Common myeloid progenitor, CD34-positive (primary cell): ENCODE measurements around the gene LYZL6.

Experiments
- CTCF ChIA-PET: fragments of 350-600 bp; sonication (Branson Sonifier 250); formaldehyde crosslinking; loops from one replicate; lab custom pipeline; 2021; ENCODE audit warnings: antibody characterized with exemption; lab: Charles Lee
- POLR2A ChIA-PET: fragments of 350-600 bp; sonication (Branson Sonifier 250); formaldehyde crosslinking; loops from one replicate; lab custom pipeline; 2021; ENCODE audit warnings: antibody characterized with exemption; lab: Charles Lee
- DNase-seq, 3 donors: peaks; one replicate each; pipeline versions ENCODE4 v3.0.0 to v3.0.0-alpha.2; 2013
- H3K27ac ChIP-seq, 2 experiments: 1 replicate in 1 of 2; 2 replicates in 1 of 2; pipeline ENCODE4 v1.7.0; 2013; ENCODE audit warnings: inconsistent platforms in 2 of 2, low read length in 2 of 2, mild to moderate bottlenecking in 2 of 2, low read depth in 1 of 2, moderate library complexity in 1 of 2; ENCODE audit not compliant: severe bottlenecking in 2 of 2, insufficient read depth in 1 of 2, poor library complexity in 1 of 2
- H3K27me3 ChIP-seq, 5 experiments: replicated peaks in 2 of 5; 1 replicate in 3 of 5; 2 replicates in 2 of 5; pipeline versions ENCODE4 v1.6.1 to v1.7.0; 2013; ENCODE audit warnings: low read length in 4 of 5, mild to moderate bottlenecking in 2 of 5, moderate library complexity in 2 of 5, inconsistent platforms in 1 of 5; ENCODE audit not compliant: insufficient read depth in 5 of 5, control insufficient read depth in 4 of 5
- H3K36me3 ChIP-seq, 4 experiments: 1 replicate in 2 of 4; 2 replicates in 2 of 4; pipeline versions ENCODE4 v1.6.1 to v1.7.0; 2013; ENCODE audit warnings: low read length in 3 of 4, control low read depth in 1 of 4, mild to moderate bottlenecking in 1 of 4; ENCODE audit not compliant: control insufficient read depth in 4 of 4, insufficient read depth in 4 of 4
- H3K4me1 ChIP-seq, 4 experiments: 1 replicate in 3 of 4; 2 replicates in 1 of 4; pipeline versions ENCODE4 v1.6.1 to v1.7.1; 2013; ENCODE audit warnings: low read length in 3 of 4, mild to moderate bottlenecking in 3 of 4, control low read depth in 1 of 4, inconsistent platforms in 1 of 4, moderate library complexity in 1 of 4; ENCODE audit not compliant: control insufficient read depth in 4 of 4, insufficient read depth in 4 of 4; ENCODE audit errors: control extremely low read depth in 1 of 4
- H3K4me3 ChIP-seq, 7 experiments: 1 replicate in 4 of 7; 2 replicates in 3 of 7; pipeline versions ENCODE4 v1.5.1 to v1.7.0; 2013; ENCODE audit warnings: mild to moderate bottlenecking in 7 of 7, low read length in 6 of 7, moderate library complexity in 6 of 7, inconsistent platforms in 2 of 7, low read depth in 2 of 7, control low read depth in 1 of 7; ENCODE audit not compliant: insufficient read depth in 4 of 7, control insufficient read depth in 1 of 7; ENCODE audit errors: extremely low read depth in 1 of 7
- H3K9me3 ChIP-seq, 5 experiments: 1 replicate in 4 of 5; 2 replicates in 1 of 5; pipeline versions ENCODE4 v1.6.1 to v1.7.1; 2013; ENCODE audit warnings: low read length in 4 of 5, mild to moderate bottlenecking in 2 of 5, inconsistent platforms in 1 of 5, low read depth in 1 of 5, moderate library complexity in 1 of 5; ENCODE audit not compliant: control insufficient read depth in 4 of 5, insufficient read depth in 2 of 5; ENCODE audit errors: control extremely low read depth in 1 of 5
- WGBS: methylation state at CpG from one replicate; pipeline ENCODE4 v1.1.5; 2013; ENCODE audit not compliant: insufficient coverage; 5-methylcytosine and 5-hydroxymethylcytosine counted together

Gene LYZL6

DNA sequence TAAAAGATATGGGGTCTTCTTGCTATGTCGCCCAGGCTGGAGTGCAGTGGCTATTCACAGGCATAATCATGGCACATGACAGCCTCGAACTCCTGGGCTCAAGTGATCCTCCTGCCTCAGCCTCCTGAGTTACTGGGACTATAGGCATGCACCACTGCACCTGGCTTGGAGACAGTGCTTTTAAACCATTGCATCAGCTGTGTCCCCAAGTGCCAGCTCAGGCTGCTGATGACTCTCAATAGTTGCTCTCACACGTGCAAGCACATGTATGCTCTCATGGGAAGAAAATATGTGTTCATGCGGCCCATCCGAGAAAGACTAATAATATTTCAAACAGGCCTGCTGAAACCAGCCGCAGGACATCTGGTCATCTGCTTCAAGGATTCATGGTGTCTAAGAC is 29.0 kb upstream of the LYZL6 start:
- Histone ChIP-seq H3K4me3 (no peak overlapping the region), H3K36me3 (no peaks in the 10 kb centered on the region), H3K4me1 (peaks cover 0 to 8% (median 3%) of the 10 kb centered on the region in 4 experiments), H3K27me3 (no peaks in the 10 kb centered on the region), H3K9me3 (no peaks in the 10 kb centered on the region), H3K27ac (no peak overlapping the region)
- ChIA-PET CTCF (interaction anchor here (21.0 kb wide), 1 partner anchor 176 kb away, joined by 370 read pairs; no protein-coding TSS in a partner anchor), POLR2A (no interaction called here)
- 99% methylated on average over 6 of the region's 6 CpGs for WGBS
- DNase-seq, result no peak

DNA sequence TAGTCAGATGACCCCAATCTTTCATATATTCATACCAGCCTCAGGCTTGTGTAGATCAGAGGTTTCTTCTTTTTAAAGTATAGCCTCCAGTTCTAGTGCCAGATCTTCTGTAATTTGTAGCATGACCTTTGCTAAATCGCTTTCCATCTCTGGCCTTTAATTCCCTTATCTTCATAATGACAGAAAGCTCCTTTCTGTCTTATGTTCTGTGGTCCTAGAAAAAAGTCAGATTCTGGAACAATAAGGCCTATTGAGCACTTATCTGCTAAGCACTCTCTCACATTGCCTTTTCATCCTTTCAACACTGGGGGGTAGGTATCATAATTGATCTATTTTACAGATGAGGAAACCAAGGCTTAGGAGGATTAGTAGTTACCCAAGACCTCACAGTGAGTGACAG is 28.6 kb upstream of the LYZL6 start:
- DNase-seq, result no peak
- Histone ChIP-seq H3K27ac (no peak overlapping the region), H3K27me3 (no peaks in the 10 kb centered on the region), H3K4me1 (peaks cover 0 to 8% (median 3%) of the 10 kb centered on the region in 4 experiments), H3K4me3 (no peak overlapping the region), H3K36me3 (no peaks in the 10 kb centered on the region), H3K9me3 (no peaks in the 10 kb centered on the region)
- POLR2A ChIA-PET, result no interaction called here
- CTCF ChIA-PET, result interaction anchor here (1.1 to 21.0 kb wide), 4 partner anchors 13 to 176 kb away, joined by 3 to 370 read pairs (median 6); no protein-coding TSS in a partner anchor
- no CpG with 5 or more reads among the region's 1 CpG for WGBS

DNA sequence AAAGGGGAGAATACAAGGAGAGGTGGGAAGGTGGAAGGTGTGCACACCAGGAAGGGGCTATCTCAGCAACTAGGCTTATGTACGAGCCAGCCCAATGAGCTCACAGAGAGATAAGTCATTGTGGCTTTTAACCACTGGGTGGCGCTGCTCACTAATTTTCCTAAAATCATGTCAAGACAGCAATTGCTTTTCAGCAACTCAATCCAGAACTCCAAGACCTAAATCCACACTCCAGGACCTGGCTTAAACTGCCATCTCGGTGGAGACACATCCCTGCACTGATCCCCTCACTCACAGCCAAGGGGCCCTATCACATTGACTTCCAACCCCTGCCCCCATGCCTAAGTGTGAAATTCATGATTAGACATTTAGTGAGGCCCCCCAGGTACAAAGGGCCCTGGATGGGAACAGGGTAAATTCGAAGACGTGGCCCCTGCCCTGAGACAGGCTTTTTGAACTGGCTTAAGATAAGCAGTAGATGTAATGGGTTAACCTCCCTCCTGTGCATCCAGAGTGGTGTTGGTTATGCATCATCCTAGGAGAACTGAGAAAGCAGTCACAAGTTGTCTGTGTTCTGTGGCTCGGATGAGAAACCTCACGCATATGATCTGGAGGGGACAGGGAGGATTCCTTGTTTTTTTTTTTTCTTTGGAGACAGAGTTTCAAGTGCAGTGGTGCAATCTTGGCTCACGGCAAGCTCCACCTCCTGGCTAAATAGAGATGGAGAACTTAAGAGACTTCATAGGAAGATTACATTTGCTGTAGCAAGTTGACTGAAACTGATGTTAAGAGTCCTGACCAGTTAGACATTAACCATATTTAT is 26.3 kb upstream of the LYZL6 start:
- H3K27me3 ChIP-seq, result no peaks in the 10 kb centered on the region
- no peaks in the 10 kb centered on the region for H3K36me3 ChIP-seq
- H3K27ac ChIP-seq, result no peak overlapping the region
- DNase-seq, result peak; percentile 78 to 87 (median 79)
- H3K4me1 ChIP-seq, result peaks cover 0 to 6% (median 3%) of the 10 kb centered on the region in 4 experiments
- no peaks in the 10 kb centered on the region for H3K9me3 ChIP-seq
- POLR2A ChIA-PET, result no interaction called here
- CTCF ChIA-PET, result interaction anchor here (0.6 to 21.0 kb wide), 13 partner anchors 9 to 179 kb away, joined by 3 to 370 read pairs (median 4); partner anchors contain the start of gene CCL15
- WGBS, result 51% methylated on average over 6 of the region's 8 CpGs
- H3K4me3 ChIP-seq, result no peak overlapping the region

DNA sequence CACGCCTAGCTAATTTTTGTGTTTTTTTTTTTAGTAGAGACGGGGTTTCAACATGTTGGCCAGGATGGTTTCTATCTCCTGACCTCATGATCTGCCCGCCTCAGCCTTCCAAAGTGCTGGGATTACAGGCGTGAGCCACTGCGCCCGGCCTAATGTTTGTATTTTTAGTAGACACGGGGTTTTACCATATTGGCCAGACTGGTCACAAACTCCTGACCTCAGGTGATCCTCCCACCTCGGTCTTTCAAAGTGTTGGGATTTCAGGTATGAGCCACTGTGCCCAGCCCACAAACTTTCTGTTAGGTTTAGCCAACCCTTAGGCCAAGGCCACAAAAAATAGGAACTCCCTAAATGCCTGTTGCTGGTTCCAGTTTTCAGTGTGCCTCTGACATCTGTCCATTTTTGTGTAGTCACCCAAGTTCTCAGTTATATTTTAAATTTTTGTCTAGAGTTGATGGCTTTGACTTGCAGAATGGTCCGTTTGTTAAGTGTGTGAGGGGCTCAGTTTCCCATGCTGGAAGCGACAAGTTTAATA is 25.1 kb upstream of the LYZL6 start:
- peaks cover 0 to 5% (median 2%) of the 10 kb centered on the region in 4 experiments for H3K4me1 ChIP-seq
- POLR2A ChIA-PET, result no interaction called here
- no peak overlapping the region for H3K27ac ChIP-seq
- no peak overlapping the region for H3K4me3 ChIP-seq
- no peaks in the 10 kb centered on the region for H3K27me3 ChIP-seq
- no peaks in the 10 kb centered on the region for H3K9me3 ChIP-seq
- CTCF ChIA-PET, result interaction anchor here (0.8 to 21.0 kb wide), 8 partner anchors 8 to 180 kb away, joined by 3 to 370 read pairs (median 6); no protein-coding TSS in a partner anchor
- no peak for DNase-seq
- no peaks in the 10 kb centered on the region for H3K36me3 ChIP-seq
- 97% methylated on average over 7 of the region's 10 CpGs for WGBS

DNA sequence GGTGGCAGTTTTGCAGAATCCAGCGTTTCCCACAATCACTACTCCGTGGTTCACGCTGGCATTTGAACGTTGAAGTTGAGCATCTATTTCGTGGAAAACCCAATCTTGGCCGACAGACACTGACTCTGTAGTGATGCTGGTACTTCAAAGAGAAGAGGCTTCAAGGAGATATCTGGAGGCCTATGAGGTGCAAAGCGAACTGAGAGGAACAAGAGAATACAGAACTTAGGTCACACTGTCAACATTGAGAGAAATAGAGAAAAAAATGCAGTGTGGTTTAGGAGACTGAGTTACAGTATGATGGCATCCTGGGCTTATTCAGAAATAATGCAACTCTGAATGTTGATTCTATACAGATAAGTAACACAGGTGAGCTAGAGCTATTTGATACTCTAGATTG is 21.8 kb upstream of the LYZL6 start:
- Histone ChIP-seq H3K36me3 (no peaks in the 10 kb centered on the region), H3K4me3 (no peak overlapping the region), H3K4me1 (no peaks in the 10 kb centered on the region), H3K9me3 (no peaks in the 10 kb centered on the region), H3K27ac (no peak overlapping the region), H3K27me3 (no peaks in the 10 kb centered on the region)
- 97% methylated on average over 7 of the region's 7 CpGs for WGBS
- ChIA-PET CTCF (interaction anchor here (0.8 to 21.0 kb wide), 5 partner anchors 16 to 518 kb away, joined by 3 to 370 read pairs (median 3); partner anchors contain the start of genes CCL15 and CCL16), POLR2A (no interaction called here)
- DNase-seq, result no peak

DNA sequence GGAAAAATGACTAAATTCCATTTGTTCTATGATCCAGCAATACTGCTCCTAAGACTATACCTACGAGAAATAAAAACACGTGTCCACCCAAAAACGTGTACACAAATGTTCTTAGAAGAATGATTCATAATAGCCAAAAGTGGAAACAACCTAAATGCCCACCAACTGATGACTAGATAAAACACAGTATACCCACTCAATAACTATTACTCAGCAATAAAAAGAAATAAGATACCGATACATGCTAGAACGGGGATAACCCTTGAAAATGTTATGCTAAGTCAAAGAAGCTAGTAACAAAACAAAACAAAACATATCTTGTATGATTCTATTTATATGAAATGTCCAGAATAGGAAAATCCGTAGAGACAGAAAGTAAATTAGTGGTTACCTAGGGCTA is 20.1 kb upstream of the LYZL6 start:
- ChIA-PET POLR2A (interaction anchor here (0.6 kb wide), 1 partner anchor 95 kb away, joined by 3 read pairs; the partner anchor contains the start of gene HEATR9), CTCF (interaction anchor here (0.8 kb wide), 1 partner anchor 183 kb away, joined by 3 read pairs; no protein-coding TSS in a partner anchor)
- Histone ChIP-seq H3K9me3 (no peaks in the 10 kb centered on the region), H3K36me3 (no peaks in the 10 kb centered on the region), H3K27ac (no peak overlapping the region), H3K27me3 (no peaks in the 10 kb centered on the region), H3K4me3 (no peak overlapping the region), H3K4me1 (no peaks in the 10 kb centered on the region)
- no CpG with 5 or more reads among the region's 6 CpGs for WGBS
- no peak for DNase-seq

DNA sequence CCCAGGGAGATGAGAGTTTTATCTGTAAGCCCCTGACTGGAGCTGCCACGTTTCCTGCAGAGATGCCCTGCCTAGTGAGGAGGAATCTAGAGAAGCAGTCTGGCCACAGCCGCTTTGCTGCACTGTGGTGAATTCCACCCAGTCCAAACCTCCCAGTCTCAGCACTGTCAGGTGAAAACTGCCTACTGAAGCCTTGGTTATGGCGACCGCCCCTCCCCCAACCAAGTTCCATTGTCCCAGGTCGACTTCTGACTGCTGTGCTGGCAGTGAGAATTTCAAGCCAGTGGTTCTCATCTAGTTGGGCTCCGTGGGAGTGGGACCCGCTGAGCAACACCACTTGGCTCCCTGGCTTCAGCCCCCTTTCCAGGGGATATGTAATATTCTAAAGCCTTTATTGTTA is 10.2 kb upstream of the LYZL6 start:
- POLR2A ChIA-PET, result no interaction called here
- CTCF ChIA-PET, result no interaction called here
- no peaks in the 10 kb centered on the region for H3K36me3 ChIP-seq
- DNase-seq, result no peak
- no peaks in the 10 kb centered on the region for H3K4me1 ChIP-seq
- H3K4me3 ChIP-seq, result no peak overlapping the region
- H3K27ac ChIP-seq, result no peak overlapping the region
- WGBS, result 88% methylated on average over 7 of the region's 7 CpGs
- H3K9me3 ChIP-seq, result no peaks in the 10 kb centered on the region
- peaks cover 0 to 3% (median 2%) of the 10 kb centered on the region in 5 experiments for H3K27me3 ChIP-seq
